ENCODE results near the gene NUMA1.

DNA sequence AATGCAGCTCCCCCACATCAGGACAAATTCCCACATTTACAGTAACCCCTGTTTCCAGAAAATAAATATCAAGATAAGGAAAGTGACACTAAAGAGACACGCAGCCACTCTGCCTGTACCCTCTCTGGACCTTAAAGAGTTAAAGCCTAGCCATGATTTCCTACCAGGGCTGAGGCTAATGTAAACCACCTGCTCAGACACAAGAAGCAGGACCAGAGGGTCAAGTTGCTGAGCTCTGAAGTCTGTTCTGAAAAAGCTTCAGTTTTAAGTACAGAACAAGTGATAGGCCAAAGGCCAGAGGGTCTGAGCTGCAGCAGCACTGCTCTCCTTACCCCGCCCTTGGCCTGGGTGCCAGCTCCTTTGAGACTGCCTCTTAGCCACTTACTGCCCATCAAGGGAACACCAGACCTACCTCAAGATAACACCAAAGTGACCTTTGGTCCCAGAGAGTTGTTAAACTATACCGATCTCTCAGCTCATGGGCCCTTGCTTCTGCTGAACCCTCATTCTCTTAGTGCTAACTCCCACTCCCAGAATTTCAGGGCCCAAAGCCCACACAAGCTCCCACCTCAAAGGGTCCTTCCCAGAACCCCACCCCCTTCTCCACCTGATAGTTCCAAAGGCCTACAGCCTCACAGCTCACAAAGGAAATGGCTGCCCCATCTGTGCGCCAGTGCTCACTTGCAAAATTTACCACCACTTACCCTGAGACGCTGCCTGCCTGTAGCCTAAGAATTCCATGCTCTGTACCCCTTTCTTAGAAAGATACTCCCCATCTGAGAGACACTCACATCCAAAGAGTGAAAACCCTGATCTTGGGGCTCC, 41.1 kb downstream of the NUMA1 start:
- TF ChIP-seq, protein P1, sequence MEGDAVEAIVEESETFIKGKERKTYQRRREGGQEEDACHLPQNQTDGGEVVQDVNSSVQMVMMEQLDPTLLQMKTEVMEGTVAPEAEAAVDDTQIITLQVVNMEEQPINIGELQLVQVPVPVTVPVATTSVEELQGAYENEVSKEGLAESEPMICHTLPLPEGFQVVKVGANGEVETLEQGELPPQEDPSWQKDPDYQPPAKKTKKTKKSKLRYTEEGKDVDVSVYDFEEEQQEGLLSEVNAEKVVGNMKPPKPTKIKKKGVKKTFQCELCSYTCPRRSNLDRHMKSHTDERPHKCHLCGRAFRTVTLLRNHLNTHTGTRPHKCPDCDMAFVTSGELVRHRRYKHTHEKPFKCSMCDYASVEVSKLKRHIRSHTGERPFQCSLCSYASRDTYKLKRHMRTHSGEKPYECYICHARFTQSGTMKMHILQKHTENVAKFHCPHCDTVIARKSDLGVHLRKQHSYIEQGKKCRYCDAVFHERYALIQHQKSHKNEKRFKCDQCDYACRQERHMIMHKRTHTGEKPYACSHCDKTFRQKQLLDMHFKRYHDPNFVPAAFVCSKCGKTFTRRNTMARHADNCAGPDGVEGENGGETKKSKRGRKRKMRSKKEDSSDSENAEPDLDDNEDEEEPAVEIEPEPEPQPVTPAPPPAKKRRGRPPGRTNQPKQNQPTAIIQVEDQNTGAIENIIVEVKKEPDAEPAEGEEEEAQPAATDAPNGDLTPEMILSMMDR (conservative IDR thresholded peaks at IDR 0.05; ENCODE audit: low read length) = no peak
- TF ChIP-seq EZH2phosphoT487 (IDR thresholded peaks at IDR 0.05; ENCODE audit: borderline replicate concordance, low read depth, low read length) = no peak

All from OCI-LY7 (cell line).